GM19372 (cell line): Measurements from ENCODE around the gene NANOS2.

Source experiments
- ATAC-seq: cut with Tn5 transposase; IDR thresholded peaks from one replicate; pipeline ENCODE4 v1.9.1; 2021; ENCODE audit warnings: mild to moderate bottlenecking, low read depth, moderate library complexity; ENCODE audit not compliant: unreplicated experiment

Gene NANOS2

DNA sequence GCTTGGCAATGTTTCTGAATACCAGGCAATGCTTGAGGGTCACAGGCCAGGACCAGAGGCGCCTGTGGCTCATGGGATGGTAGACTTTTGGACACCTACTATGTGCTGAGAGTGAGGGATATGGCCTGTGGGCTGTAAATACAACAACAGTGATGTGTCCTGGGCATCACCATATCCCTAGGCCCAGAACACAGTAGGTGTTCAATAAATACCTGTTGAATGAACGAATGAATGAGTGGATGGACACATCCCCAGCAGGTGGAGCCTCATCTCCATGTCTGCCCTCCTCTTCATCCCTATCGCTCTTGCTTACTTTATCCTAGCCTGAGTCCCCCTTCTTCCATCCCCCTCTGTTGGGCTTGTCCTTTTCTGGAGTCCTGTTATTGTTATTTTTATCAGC is 16.5 kb upstream of the NANOS2 start:
- no peak for ATAC-seq

DNA sequence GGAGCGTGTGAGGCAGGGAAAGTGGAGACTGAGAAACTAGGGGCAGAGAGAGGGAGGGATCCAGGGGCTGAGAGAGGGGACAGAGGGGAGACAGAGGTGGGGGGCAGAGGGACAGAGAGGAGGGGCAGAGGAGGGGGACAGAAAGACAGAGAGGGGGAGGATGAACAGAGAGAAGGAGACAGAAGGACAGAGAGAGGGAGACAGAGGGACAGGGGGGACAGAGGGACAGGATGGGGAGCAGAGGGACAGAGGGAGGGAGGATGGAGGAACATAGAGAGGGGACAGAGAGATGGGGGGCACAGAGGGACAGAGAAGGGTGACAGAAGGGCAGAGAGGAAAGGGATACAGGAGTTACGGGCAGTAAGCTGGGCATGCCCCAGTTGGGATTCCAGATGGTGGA is 14.7 kb upstream of the NANOS2 start:
- ATAC-seq, result no peak

DNA sequence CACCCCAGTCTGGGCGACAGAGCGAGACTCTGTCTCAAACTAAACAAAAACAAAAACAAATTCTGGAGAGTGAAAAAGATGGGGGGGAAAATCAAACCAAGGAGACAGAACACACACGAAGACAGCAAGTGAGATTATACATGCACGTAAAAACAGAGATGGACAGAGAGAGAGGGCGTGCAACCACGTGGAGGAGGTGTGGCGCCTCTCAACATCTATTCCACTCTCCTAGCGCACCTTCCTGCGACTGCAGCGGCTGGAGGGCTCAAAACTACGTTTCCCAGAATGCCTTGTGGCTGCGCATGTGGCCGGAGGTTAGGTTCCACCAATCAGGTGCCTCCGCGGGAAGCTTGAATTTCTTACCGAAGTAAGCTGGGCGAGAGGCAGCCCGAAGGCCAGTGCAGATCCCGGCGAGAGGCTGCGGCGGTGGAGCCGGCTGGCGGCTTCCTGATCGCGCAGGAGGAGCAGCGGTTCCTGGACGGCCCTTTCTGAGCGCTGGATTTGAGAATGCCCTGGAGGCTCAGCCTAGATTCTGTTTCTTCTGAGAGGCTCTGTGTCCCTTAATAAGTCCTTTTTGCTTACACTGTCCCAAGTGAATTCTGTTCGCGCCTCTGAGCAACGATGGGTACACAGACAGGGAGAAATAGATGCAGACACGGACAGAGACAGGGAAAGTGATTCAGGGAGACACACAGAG is 13.1 kb upstream of the NANOS2 start:
- ATAC-seq, result peak; percentile 61

DNA sequence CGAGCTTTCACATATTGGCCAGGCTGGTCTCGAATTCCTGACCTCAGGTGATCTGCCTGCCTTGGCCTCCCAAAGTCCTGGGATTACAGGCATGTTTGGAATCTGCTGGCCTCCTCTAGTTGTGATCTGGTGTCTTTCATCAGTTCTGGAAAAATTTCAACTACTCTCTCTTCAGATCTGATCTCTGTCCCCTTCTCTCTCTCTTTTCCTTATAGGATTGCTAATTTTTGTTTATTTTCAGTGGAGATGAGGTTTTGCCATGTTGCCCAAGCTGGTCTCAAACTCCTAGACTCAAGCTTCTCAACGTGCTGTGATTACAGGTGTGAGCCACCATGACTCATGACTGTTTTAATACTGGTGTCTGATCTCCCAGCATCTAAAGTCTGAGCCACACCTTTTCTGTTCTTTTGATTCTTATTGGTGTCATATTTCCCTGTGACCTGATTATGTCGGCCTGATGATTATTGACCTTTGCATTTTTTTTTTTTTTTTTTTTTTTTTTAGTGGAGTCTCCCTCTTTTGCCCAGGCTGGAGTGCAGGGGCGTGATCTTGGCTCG is 10.4 kb upstream of the NANOS2 start:
- ATAC-seq, result no peak

DNA sequence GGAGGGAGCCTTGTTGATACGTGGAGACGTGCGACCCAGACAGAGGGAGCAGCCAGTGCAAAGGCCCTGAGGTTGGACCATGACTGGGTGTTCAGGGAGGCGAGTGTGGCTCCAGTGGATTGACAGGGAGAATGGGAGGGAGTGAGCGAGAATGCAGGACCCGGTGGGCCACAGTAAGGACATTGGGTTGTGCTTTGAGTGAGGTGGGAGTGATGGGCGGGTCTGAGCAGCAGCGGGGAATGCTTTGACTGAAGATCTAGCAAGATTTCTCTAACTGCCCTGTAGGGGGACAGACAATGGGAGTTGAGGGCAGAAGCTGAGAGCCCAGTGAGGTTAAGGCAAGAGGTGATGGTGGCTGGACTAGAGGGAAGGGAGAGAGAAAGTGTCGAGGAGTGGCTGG is 7.7 kb upstream of the NANOS2 start:
- no peak for ATAC-seq

DNA sequence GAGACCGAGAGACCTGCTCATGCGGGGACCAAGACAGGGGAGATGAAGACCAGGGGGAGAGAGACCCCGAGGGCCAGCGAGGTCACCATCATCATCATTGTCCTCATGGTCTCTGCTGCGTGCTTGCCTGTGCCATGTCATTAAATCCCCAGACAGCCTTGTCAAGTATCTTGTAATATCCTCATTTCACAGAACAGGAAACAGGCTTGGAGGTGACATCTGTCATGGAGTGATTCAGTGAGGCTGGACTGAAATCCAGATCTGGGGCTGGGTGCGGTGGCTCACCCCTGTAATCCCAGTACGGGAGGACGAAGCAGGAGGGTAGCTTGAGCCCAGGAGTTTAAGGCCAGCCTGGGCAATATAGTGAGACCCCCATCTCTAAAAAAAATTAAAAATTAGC is 5.9 kb upstream of the NANOS2 start:
- ATAC-seq, result no peak

DNA sequence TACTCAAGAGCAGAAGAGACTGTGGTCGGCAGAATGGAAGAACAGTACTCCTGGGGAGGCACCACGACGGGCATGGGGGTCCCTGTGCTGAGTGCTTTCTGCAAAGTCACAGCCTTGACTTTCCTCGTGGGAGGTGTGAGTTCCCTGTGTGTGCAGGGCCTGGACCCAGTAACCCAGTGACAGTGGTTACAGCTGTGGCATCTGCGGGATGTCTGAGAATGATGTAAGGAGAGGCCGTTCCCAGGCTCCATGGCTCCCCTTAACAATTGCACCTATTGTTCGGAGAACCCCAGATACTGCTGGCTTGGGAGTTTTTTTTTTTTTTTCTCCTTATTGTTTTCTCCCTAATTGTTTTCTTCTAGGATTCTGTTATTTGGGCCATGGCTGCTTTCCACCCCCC is 5.1 kb upstream of the NANOS2 start:
- no peak for ATAC-seq

DNA sequence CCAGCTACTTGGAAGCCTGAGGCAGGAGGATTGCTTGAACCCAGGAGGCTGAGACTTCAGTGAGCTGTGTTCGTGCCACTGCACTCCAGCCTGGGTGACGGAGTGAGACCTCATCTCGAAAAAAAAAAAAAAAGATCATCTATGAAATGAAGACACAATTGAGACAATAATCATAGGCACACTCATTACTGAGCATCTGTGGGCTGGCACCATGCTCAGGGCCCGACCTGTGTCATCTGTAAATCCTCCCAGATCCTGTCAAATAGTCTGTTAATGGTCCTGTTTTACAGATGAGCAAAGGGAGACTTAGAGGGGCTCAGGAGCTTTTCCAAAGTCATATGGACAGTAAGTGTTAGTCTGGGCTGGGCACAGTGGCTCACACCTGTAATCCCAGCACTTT is 4.1 kb upstream of the NANOS2 start:
- ATAC-seq, result no peak

DNA sequence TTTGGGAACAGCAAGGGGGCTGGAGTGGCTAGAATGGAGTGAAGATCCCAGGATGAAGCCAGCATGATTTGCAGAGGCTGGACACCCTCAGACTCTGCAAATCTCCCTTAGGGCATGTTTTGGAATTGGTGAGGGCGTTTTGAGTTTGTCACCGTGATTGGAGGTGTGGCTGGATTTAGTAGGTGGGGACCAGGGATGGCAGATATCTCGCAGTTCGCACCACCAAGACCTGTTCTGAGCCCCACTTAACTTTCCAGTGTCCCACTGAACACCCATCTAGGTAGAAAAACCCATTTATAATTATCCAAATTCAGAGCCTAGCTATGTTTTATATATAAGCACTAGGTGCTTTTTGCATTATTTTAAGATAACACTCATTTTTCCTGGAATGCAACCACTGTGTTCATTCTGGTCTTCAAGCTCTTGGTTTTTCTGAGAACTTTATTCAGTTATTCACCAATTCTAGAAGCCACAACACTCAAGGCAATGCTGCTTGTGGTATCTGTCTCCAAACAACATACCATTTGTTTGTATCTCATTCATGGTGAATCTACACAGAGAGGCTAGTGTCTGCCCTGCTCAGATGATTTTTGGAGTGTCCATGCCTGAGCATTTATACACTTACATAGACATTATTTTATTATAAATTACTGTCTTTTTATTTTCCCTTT is 3.0 kb upstream of the NANOS2 start:
- no peak for ATAC-seq

DNA sequence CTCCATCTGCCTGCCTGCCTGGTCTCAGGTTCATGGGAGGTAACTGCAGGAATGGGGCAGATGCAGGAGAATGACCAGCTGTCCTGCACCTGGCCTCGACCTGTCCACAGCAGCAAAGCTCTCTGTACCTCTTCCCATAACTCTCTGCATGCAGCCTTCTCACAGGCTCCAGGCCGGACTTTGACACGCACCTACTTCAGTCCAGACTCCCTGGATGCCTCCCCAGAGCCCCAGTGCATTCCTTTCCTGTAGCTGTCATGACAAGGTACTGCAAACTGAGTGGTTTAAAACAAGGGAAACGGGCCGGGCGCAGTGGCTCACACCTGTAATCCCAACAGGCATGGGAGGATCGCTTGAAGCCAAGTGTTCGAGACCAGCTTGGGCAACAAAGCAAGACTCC is 3.3 kb downstream of the NANOS2 start:
- ATAC-seq, result no peak

DNA sequence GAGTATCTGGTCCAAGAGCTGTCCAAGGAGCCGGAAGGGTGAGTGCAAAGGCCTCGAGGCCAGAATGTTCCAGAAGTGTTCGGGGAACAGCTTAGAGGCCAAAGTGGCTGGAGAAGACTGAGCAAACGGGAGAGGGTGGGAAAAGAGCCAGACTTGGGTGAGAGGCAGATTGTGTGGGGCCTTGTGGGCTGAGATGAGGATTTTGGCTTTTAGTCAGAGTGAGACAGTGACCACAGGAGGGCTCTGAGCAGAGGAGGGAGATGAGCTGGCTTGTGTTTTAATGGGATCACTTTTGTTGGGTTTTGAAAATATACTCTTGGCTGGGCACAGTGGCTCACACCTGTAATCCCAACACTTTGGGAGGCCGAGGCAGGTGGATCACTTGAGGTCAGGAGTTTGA is 5.6 kb downstream of the NANOS2 start:
- ATAC-seq, result no peak

DNA sequence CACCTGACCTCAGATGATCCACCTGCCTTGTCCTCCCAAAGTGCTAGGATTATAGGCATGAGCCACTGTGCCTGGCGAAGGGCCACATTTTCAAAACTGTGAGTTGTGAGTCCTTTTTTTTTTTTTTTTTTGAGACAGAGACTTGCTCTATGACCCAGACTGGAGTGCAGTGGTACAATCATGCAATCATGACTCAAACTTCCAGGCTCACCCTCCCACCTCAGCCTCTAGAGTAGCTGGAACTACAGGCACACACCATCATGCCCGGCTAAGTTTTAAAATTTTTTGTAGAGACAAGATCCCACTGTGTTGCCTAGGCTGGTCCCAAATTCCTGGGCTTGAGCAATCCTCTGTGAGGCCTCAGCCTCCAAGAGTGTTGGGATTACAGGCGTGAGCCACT is 8.4 kb downstream of the NANOS2 start:
- no peak for ATAC-seq

DNA sequence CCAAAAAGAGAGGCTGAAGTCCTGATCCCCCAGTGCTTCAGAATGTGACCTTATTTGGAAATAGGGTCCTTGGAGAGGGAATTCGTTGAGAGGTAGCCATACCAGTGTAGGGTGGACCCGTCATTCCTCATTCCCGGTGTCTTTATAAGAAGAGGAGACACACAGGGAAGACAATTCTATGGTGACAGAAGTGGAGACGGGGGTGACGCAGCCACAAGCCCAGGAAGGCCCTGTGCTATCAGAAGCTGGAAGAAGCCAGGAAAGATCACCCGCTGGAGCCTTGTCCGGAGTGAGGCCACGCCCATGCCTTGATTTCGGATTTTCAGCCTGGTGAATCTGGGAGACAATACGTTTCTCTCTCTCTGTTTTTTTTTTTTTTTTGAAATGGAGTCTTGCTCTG is 9.6 kb downstream of the NANOS2 start:
- ATAC-seq, result no peak

DNA sequence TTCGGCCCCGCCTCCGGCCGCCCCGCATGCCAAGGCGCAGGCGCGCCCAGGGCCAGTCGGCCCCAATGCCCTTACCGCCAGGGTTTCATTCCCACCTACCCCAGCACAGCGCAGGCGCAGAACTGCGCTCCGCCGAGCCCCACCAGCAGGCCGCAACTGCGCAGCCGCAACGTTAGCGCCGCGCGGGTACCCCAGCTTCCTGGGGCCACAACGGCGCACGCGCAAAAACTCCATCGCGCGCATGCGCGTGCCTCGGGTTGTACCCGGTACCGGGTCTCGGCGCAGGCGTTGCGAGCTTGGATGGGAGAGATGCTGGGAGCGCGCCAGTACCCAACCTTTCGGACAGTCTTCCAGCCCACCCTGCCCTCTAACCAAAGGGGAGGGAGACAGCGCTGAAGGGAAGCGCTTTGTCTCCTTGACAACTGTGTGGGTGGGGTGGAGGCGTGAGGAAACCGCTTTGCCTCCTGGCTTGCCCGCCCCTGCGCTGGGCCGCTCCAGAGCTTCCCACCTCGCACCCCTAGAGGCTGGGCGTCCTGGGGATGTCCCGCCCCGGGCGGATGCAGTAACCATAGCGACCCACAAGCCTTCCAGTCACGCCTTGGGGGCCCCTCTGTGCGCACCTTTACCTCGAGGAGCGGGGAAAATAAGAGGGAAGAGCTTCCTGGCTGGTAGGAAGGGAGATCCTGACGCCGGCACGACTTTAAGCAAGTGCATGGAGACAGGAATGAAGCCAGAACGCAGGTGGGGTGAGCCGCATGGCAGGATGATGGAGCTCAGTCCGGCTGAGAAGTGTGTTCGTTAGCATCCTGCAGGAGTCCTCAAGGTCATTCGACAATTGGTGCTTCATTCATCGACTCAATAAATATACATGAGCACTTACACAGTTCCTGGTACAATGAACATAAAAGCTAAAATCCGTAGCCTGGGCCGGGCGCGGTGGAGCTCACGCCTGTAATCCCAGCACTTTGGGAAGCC is 11.6 kb downstream of the NANOS2 start:
- ATAC-seq, result peak; percentile 93

DNA sequence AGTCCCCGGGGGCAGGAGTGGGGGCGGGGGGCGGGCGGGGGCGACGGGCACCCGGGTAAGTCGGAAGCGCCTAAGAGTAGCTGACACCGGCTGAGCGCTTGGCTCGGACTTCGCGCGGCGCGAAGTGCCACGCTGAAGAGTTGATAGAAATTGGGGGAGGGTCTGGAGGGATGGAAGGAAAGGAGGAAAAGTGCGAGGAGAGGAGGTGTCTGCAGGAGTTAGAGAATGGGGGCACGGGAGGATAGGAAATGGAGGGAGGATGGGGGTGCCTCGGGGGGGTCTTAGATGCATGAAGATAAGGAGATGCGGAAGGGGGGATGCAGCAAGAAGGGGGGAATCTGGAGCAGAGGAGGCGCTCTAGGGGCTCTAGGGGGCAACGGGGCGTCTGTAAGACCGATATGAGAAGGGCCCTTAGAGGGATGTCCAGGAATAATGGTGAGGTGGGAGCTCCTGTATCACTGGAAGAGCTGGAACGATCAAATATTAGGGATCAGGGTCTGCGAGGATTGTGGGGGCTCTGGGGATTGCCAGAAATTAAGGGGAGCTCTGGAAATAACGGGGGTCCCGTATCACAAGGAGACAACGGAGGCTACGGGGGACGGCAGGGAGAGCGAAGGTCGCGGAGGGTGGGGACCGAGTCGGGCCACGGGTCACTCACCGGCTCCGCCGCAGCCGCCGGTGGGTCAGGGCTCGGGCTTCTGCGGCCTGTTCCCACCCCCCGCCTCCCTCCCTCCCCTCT is 12.5 kb downstream of the NANOS2 start, which contains the start of gene MYPOP:
Gene MYPOP (minus strand): TSS at position 702 of the 739 bp plus-strand sequence. CDS start 840 bp downstream, outside the sequence.
- no peak for ATAC-seq

DNA sequence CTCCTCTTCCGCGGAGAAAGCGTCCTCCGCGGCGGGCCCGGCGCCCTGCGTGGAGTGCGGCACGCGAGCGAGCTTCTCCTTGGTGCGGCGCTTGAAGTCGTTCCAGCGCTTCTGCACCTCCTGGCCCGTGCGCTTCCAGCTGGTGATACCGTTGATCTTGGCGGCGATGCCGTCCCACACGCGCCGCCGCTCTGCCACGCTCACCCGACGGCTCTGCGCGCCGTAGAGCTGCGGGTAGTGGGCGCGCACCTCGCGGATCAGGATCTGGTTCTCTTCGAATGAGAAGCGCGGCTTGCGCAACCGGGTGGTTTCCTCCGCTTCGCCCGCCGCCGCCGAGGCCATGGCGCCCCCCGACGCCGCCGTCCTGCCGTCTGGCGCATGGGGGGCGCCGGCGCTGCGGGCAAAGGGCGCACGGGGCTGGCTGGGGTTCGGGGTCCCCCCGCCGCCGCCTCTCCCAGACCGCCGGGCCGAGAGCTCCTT is 13.1 kb downstream of the NANOS2 start:
- no peak for ATAC-seq

DNA sequence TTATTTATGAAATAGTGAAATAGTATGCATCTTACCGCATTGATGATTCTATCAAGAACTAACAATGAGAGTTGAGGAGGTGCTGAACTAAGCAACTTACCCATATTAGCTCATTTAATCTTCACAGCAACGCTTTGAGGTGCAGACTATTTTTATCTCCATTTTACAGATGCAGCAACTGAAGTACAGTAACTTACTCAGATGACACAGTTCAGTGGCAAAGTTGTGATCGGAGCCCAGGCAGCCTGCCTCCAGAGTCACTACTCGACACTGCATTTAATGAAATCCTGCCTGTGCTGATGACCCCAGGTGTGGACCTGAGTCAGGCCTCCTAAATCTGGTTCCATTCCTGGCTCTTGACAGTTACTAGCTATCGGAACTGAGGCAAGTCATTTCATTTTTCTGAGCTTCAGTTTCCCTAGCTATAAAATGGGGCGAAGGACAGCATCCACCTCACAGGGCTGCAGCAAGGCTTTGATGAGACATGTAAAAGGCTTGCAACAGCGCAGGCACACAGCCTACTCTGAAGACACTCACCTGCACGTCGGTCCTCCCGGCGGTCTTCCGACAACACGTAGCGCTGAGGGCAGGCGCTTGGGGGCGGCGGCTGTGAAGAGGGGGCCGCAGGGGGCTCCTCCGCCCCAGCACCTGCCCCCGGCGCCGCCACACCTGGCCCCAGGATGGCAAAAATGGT is 13.7 kb downstream of the NANOS2 start:
- no peak for ATAC-seq

DNA sequence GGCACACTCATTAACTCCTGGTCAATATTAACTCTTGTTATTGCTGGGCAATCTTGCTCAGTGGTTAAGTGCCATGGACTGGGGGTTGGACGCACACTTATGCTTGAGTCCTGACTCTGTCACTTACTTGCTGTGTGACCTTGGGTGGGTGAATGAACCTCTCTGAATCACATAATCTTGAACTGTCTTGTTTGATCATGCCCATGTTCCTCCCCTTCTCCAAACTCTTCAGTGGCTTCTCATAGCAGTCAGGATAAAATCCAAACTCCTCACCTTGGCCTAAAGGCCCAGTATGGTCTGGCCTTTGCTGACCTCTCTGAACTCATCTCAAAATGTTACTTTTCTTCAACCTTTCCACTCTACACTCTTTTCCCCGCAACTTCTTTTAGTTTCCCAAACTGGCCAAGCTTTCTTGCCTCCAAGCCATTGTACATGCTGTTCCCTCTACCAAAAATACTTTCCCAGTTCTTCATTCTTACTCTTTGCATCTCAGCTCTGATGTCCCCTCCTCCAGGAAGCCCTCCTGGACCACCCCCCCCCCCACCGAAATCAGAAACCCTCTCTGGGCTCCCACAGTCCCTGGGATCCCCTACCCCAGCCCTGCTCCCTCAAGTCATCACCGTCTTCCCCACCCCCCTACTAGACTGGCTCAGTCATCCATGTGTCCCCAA is 14.5 kb downstream of the NANOS2 start:
- no peak for ATAC-seq

DNA sequence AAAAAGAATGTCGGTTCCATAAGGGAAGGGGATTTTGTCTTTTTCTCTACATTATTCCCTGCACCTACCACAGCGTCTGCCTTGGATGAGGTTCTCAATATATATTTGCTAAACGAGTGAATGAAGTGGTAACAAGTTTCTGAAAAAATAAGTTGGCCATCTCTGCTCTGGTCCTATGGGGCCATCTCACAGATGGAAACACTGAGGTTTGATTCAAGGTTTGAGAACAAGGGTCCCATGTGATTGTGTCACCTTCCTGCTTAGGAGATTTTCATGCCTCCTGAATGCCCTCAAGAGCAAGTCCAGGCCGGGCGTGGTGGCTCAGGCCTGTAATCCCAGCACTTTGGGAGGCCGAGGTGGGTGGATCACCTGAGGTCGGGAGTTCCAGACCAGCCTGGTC is 15.3 kb downstream of the NANOS2 start:
- no peak for ATAC-seq
